Ovary (tissue), 3 donors: ENCODE results near the gene UST.

Experiments used
- CTCF ChIP-seq, 3 donors: fragments of 450-650 bp in 2 of 3; fragments of 200-600 bp in 1 of 3; IDR thresholded peaks; one replicate each; pipeline versions ENCODE4 v1.5.1 to v1.8.0; 2016 to 2022; ENCODE audit warnings: antibody characterized with exemption in 3 of 3, mild to moderate bottlenecking in 1 of 3
- EP300 ChIP-seq: sonication (generic); formaldehyde crosslinking; IDR thresholded peaks from one replicate; pipeline ENCODE4 v1.6.1; 2017; ENCODE audit warnings: antibody characterized with exemption
- POLR2A ChIP-seq: fragments of 450-650 bp; IDR thresholded peaks from one replicate; pipeline ENCODE4 v1.6.1; 2017; ENCODE audit warnings: antibody characterized with exemption, mild to moderate bottlenecking, moderate library complexity
- donor health status: DM: no; HTN: no; CAD: no.

GRCh38 chr6:148840256-148840655 is 93.4 kb downstream of the UST start:
- TF ChIP-seq CTCF (IDR thresholded peaks at IDR 0.05), result no peak
- TF ChIP-seq POLR2A, result no peak
- TF ChIP-seq EP300, result no peak
